WTC11 (cell line): Measurements from ENCODE around the gene CXCL14. TPM values are rescaled to one million over a fixed set of nuclear protein-coding genes. Genes with fewer than 3 reads are reported as not detected.

ENCODE experiments used
- ATAC-seq: fragments of 200-7000 bp; cut with Tn5 transposase; 2 replicates; pipeline ENCODE4 v1.10.0; 2021; ENCODE audit warnings: mild to moderate bottlenecking, moderate library complexity
- CTCF ChIA-PET: fragments of 300-600 bp; sonication (Branson Sonifier 250); formaldehyde crosslinking; loops from one replicate; lab custom pipeline; 2021; ENCODE audit warnings: antibody characterized with exemption; lab: Charles Lee
- POLR2A ChIA-PET: fragments of 350-600 bp; sonication (Branson Sonifier 250); formaldehyde crosslinking; loops from one replicate; lab custom pipeline; 2021; ENCODE audit warnings: antibody characterized with exemption; lab: Charles Lee
- DNase-seq: peaks from one replicate; pipeline ENCODE4 v3.0.0; 2021; ENCODE audit warnings: low spot score
- H3K27ac Mint-ChIP-seq: 2 replicates; pipeline ENCODE4 v1.8.0; 2021; ENCODE audit warnings: mixed read lengths
- H3K27me3 Mint-ChIP-seq: 2 replicates; pipeline ENCODE4 v1.8.0; 2021; ENCODE audit warnings: low read depth, mild to moderate bottlenecking, moderate library complexity, mixed read lengths
- H3K36me3 Mint-ChIP-seq: 2 replicates; pipeline ENCODE4 v1.8.0; 2021; ENCODE audit warnings: mixed read lengths
- H3K4me1 Mint-ChIP-seq: 2 replicates; pipeline ENCODE4 v1.8.0; 2022; ENCODE audit warnings: mixed read lengths
- H3K4me3 Mint-ChIP-seq: 2 replicates; pipeline ENCODE4 v1.8.0; 2021; ENCODE audit warnings: mild to moderate bottlenecking, moderate library complexity, mixed read lengths
- H3K9me3 Mint-ChIP-seq: 2 replicates; pipeline ENCODE4 v1.8.0; 2021; ENCODE audit warnings: mixed read lengths
- FOXP1 ChIP-seq: sonication (generic); formaldehyde crosslinking; IDR thresholded peaks from 2 replicates; pipeline ENCODE4 v1.8.0; 2022; ENCODE audit warnings: missing genetic modification reagents, mild to moderate bottlenecking, moderate library complexity, borderline replicate concordance
- GABPB1 ChIP-seq: sonication (generic); formaldehyde crosslinking; IDR thresholded peaks from 2 replicates; pipeline ENCODE4 v1.8.1; 2023; ENCODE audit warnings: mild to moderate bottlenecking, missing genetic modification reagents
- GTF2I ChIP-seq: fragments of 250-450 bp; sonication (Bioruptor Pico); conservative IDR thresholded peaks from 2 replicates; pipeline ENCODE4 v1.4.0; 2021; ENCODE audit warnings: mild to moderate bottlenecking
- IRF2 ChIP-seq: sonication (generic); formaldehyde crosslinking; IDR thresholded peaks from 2 replicates; pipeline ENCODE4 v1.8.0; 2022; ENCODE audit warnings: low read depth, missing genetic modification reagents, borderline replicate concordance
- JUN ChIP-seq: sonication (generic); formaldehyde crosslinking; IDR thresholded peaks from 2 replicates; pipeline ENCODE4 v1.8.0; 2023; ENCODE audit warnings: mild to moderate bottlenecking, missing genetic modification reagents
- MYBL2 ChIP-seq: sonication (generic); formaldehyde crosslinking; IDR thresholded peaks from 2 replicates; pipeline ENCODE4 v1.8.1; 2023; ENCODE audit warnings: mild to moderate bottlenecking, moderate library complexity, missing genetic modification reagents
- NFATC4 ChIP-seq: fragments of 250-450 bp; sonication (Bioruptor Pico); IDR thresholded peaks from 2 replicates; pipeline ENCODE4 v1.9.0; 2021; ENCODE audit warnings: mild to moderate bottlenecking
- NFE2L1 ChIP-seq: sonication (generic); formaldehyde crosslinking; IDR thresholded peaks from 2 replicates; pipeline ENCODE4 v1.8.1; 2023; ENCODE audit warnings: missing genetic modification reagents
- NFYB ChIP-seq: sonication (generic); formaldehyde crosslinking; conservative IDR thresholded peaks from 2 replicates; pipeline ENCODE4 v1.8.0; 2022; ENCODE audit warnings: low read depth, missing genetic modification reagents
- OVOL2 ChIP-seq: fragments of 250-450 bp; sonication (Bioruptor Pico); IDR thresholded peaks from 2 replicates; pipeline ENCODE4 v1.9.0; 2021; ENCODE audit warnings: mild to moderate bottlenecking, borderline replicate concordance
- PRRX2 ChIP-seq: fragments of 250-450 bp; sonication (Bioruptor Pico); IDR thresholded peaks from 2 replicates; pipeline ENCODE4 v1.8.0; 2021; ENCODE audit warnings: mild to moderate bottlenecking
- RORB ChIP-seq: fragments of 250-450 bp; sonication (Bioruptor Pico); IDR thresholded peaks from 2 replicates; pipeline ENCODE4 v1.9.0; 2021; ENCODE audit warnings: mild to moderate bottlenecking
- SMAD4 ChIP-seq: sonication (generic); formaldehyde crosslinking; IDR thresholded peaks from 2 replicates; pipeline ENCODE4 v1.8.0; 2022; ENCODE audit warnings: mild to moderate bottlenecking, missing genetic modification reagents
- TEAD1 ChIP-seq: sonication (generic); formaldehyde crosslinking; IDR thresholded peaks from 2 replicates; pipeline ENCODE4 v1.8.0; 2022; ENCODE audit warnings: mild to moderate bottlenecking, missing genetic modification reagents
- ZNF219 ChIP-seq: sonication (generic); formaldehyde crosslinking; IDR thresholded peaks from 2 replicates; pipeline ENCODE4 v1.8.0; 2023; ENCODE audit warnings: missing genetic modification reagents, mild to moderate bottlenecking, borderline replicate concordance
- ZNF232 ChIP-seq: sonication (generic); formaldehyde crosslinking; IDR thresholded peaks from 2 replicates; pipeline ENCODE4 v1.8.0; 2022; ENCODE audit warnings: mild to moderate bottlenecking, missing genetic modification reagents
- ZNF512 ChIP-seq: sonication (generic); formaldehyde crosslinking; IDR thresholded peaks from 2 replicates; pipeline ENCODE4 v1.8.1; 2022; ENCODE audit warnings: missing genetic modification reagents, borderline replicate concordance
- ZNF671 ChIP-seq: fragments of 250-450 bp; sonication (Bioruptor Pico); IDR thresholded peaks from 2 replicates; pipeline ENCODE4 v1.8.0; 2021; ENCODE audit warnings: mild to moderate bottlenecking
- total RNA-seq: library from RNA; stranded (reverse); gene quantifications from 3 replicates; pipeline ENCODE4 v1.2.3, GENCODE V29; 2021
- TF ChIP-seq, protein P1 (sequence below): sonication (generic); formaldehyde crosslinking; IDR thresholded peaks from 2 replicates; pipeline ENCODE4 v1.8.0; 2023; ENCODE audit warnings: mild to moderate bottlenecking, missing genetic modification reagents
- TF ChIP-seq, protein P2 (sequence below): fragments of 250-450 bp; sonication (Bioruptor Pico); IDR thresholded peaks from 2 replicates; pipeline ENCODE4 v1.9.0; 2021; ENCODE audit warnings: moderate library complexity, mild to moderate bottlenecking, inconsistent platforms, borderline replicate concordance

CXCL14 gene
- total RNA-seq, 1 experiment from 2014 or later, result 0.87 TPM

- no peak for DNase-seq
- TF ChIP-seq ZNF671 (CRISPR knock-in tag) (no peak), JUN (no peak), GABPB1 (no peak), SMAD4 (CRISPR knock-in tag) (no peak), NFATC4 (no peak), GTF2I (no peak), OVOL2 (CRISPR knock-in tag) (no peak), ZNF232 (CRISPR knock-in tag) (no peak)
- TF ChIP-seq, protein P1, sequence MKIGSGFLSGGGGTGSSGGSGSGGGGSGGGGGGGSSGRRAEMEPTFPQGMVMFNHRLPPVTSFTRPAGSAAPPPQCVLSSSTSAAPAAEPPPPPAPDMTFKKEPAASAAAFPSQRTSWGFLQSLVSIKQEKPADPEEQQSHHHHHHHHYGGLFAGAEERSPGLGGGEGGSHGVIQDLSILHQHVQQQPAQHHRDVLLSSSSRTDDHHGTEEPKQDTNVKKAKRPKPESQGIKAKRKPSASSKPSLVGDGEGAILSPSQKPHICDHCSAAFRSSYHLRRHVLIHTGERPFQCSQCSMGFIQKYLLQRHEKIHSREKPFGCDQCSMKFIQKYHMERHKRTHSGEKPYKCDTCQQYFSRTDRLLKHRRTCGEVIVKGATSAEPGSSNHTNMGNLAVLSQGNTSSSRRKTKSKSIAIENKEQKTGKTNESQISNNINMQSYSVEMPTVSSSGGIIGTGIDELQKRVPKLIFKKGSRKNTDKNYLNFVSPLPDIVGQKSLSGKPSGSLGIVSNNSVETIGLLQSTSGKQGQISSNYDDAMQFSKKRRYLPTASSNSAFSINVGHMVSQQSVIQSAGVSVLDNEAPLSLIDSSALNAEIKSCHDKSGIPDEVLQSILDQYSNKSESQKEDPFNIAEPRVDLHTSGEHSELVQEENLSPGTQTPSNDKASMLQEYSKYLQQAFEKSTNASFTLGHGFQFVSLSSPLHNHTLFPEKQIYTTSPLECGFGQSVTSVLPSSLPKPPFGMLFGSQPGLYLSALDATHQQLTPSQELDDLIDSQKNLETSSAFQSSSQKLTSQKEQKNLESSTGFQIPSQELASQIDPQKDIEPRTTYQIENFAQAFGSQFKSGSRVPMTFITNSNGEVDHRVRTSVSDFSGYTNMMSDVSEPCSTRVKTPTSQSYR (CRISPR knock-in tag), result no peak
- Mint-ChIP-seq H3K36me3 (no peaks in the 10 kb centered on the region), H3K27me3 (peaks cover 40% of the 10 kb centered on the region), H3K4me3 (no peak overlapping the region), H3K27ac (no peak overlapping the region), H3K4me1 (peaks cover 14% of the 10 kb centered on the region), H3K9me3 (no peaks in the 10 kb centered on the region)
- CTCF ChIA-PET, result no interaction called here
- POLR2A ChIA-PET, result no interaction called here
- ATAC-seq, result no peak
These were observed 26.4 kb upstream of the CXCL14 start for GRCh38 chr5:135605221-135605620.

DNA sequence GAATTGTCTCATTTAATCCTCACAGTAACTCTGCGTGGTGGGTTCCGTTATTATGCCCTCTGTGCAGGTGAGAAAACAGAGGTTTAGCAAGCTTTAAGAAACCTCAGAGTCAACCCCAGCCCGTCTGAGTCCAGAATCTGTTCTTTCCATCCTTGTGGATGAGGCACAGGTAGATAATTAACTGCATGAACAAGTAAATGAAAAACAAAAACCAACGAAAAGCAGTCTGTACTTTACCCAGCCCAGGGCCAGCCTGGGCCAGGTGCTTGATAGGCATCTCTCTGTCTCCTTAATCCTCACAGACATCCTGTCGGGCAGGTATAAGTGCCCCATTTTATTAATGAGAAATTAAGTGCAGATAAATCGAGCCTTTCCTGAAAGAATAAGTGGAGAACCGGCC lies 25.3 kb upstream of the CXCL14 start:
- DNase-seq, result no peak
- Mint-ChIP-seq H3K36me3 (no peaks in the 10 kb centered on the region), H3K27ac (no peak overlapping the region), H3K27me3 (peaks cover 42% of the 10 kb centered on the region), H3K4me3 (no peak overlapping the region), H3K4me1 (peaks cover 14% of the 10 kb centered on the region), H3K9me3 (no peaks in the 10 kb centered on the region)
- TF ChIP-seq NFE2L1 (CRISPR knock-in tag), result no peak
- no peak for TF ChIP-seq ZNF512 (CRISPR knock-in tag)
- TF ChIP-seq RORB (CRISPR knock-in tag), result no peak
- TF ChIP-seq SMAD4 (CRISPR knock-in tag), result no peak
- TF ChIP-seq ZNF219 (CRISPR knock-in tag), result no peak
- TF ChIP-seq IRF2 (CRISPR knock-in tag), result no peak
- TF ChIP-seq JUN, result no peak
- TF ChIP-seq TEAD1, result no peak
- TF ChIP-seq, protein P2, sequence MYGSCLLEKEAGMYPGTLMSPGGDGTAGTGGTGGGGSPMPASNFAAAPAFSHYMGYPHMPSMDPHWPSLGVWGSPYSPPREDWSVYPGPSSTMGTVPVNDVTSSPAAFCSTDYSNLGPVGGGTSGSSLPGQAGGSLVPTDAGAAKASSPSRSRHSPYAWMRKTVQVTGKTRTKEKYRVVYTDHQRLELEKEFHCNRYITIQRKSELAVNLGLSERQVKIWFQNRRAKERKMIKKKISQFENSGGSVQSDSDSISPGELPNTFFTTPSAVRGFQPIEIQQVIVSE (CRISPR knock-in tag), result no peak
- TF ChIP-seq PRRX2, result no peak
- TF ChIP-seq MYBL2, result no peak
- no peak for TF ChIP-seq ZNF671 (CRISPR knock-in tag)
- TF ChIP-seq NFYB (CRISPR knock-in tag), result no peak
- no peak for TF ChIP-seq FOXP1
- TF ChIP-seq GABPB1, result no peak
- POLR2A ChIA-PET, result interaction anchor here (1.2 kb wide), 1 partner anchor 25 kb away, joined by 3 read pairs; the partner anchor contains the start of gene CXCL14
- ATAC-seq, result no peak
- CTCF ChIA-PET, result interaction anchor here (3.3 kb wide), 1 partner anchor 37 kb away, joined by 12 read pairs; no protein-coding TSS in a partner anchor
